Esophagus squamous epithelium (tissue), 4 donors: ENCODE measurements around the gene TTC16.

Experiments
- CTCF ChIP-seq, 6 experiments: fragments of 450-650 bp in 4 of 6; fragments of 200-600 bp in 2 of 6; sonication (generic) in 2 of 6; IDR thresholded peaks; one replicate each; pipeline ENCODE4 v1.5.1; 2016 to 2019; ENCODE audit warnings: antibody characterized with exemption in 6 of 6, mild to moderate bottlenecking in 4 of 6, moderate library complexity in 4 of 6
- POLR2A ChIP-seq, 4 donors: fragments of 450-650 bp; IDR thresholded peaks; one replicate each; pipeline ENCODE4 v1.6.1; 2017; ENCODE audit warnings: antibody characterized with exemption in 4 of 4, mild to moderate bottlenecking in 4 of 4, moderate library complexity in 3 of 4

GRCh38 chr9:127716412-127716811 is 533 bp downstream of the TTC16 start:
- no peak for TF ChIP-seq POLR2A (IDR thresholded peaks at IDR 0.05)
- TF ChIP-seq CTCF (IDR thresholded peaks at IDR 0.05), result no peak
